Pancreas (tissue), 10 donors: Measurements from ENCODE around the gene FABP3. TPM values are rescaled to one million over a fixed set of nuclear protein-coding genes. Genes with fewer than 3 reads are reported as not detected.

ENCODE experiments used
- ATAC-seq, 4 donors: fragments of 200-7000 bp; cut with Tn5 transposase; one replicate each; pipeline versions ENCODE4 v1.8.0 to v1.9.1; 2020; ENCODE audit warnings: mild to moderate bottlenecking in 4 of 4, moderate library complexity in 4 of 4
- DNase-seq, 6 donors: peaks; one replicate each; pipeline ENCODE4 v3.0.0-alpha.2; 2020
- FAIRE-seq: peaks from 2 replicates; lab custom pipeline; 2012; peaks lifted over from hg19 to GRCh38; lab: Jason Lieb, UNC
- H3K27ac ChIP-seq, 4 donors: fragments of 200-600 bp; sonication (generic); 1 replicate in 3 of 4; 2 replicates in 1 of 4; pipeline versions ENCODE4 v1.5.0 to v1.8.0; 2020
- H3K27me3 ChIP-seq, 4 donors: fragments of 200-600 bp; one replicate each; pipeline ENCODE4 v1.8.0; 2021
- H3K36me3 ChIP-seq, 3 donors: fragments of 200-600 bp; sonication (generic) in 1 of 3; one replicate each; pipeline versions ENCODE4 v1.5.0 to v1.8.0; 2020 to 2021
- H3K4me1 ChIP-seq, 3 donors: fragments of 200-600 bp; one replicate each; pipeline ENCODE4 v1.8.0; 2021
- H3K4me3 ChIP-seq, 4 donors: fragments of 200-600 bp; sonication (generic) in 2 of 4; one replicate each; pipeline versions ENCODE4 v1.5.0 to v1.8.0; 2020 to 2021
- H3K9me3 ChIP-seq, 4 donors: fragments of 200-600 bp; one replicate each; pipeline ENCODE4 v1.8.0; 2021
- CTCF ChIP-seq, 4 donors: fragments of 200-600 bp; sonication (generic) in 3 of 4; IDR thresholded peaks; one replicate each; pipeline versions ENCODE4 v1.5.0 to v1.8.0; 2021; ENCODE audit warnings: antibody characterized with exemption in 4 of 4
- WGBS, 2 donors: extraction: QIAGEN DNeasy Blood & Tissue Kit; methylation state at CpG; one replicate each; pipeline ENCODE4 v1.1.7; 2013; 5-methylcytosine and 5-hydroxymethylcytosine counted together
- intact Hi-C, 3 donors: fragments of 100-400 bp; cut with DNase I; formaldehyde crosslinking; loops; one replicate each; pipeline versions ENCODE4 v1.11.1 to v1.14.2; 2022
- polyA plus RNA-seq, 2 donors: library from polyadenylated mRNA; stranded (reverse); fragments of 200-250 nt; gene quantifications; one replicate each; pipeline ENCODE4 v1.2.3, GENCODE V29; 2013
- total RNA-seq, 6 donors: library from RNA; stranded (reverse); fragmentation: NEBNext Ultra II Directional in 4 of 6; extraction: Animal tissue kit (Norgen Biotek cat#: 25700) in 4 of 6; gene quantifications; one replicate each; pipeline versions ENCODE4 v1.2.1 to v1.2.4, GENCODE V29; 2021 to 2023
- donor health status: healthy with polysubstance abuse.
- donor health status: DM: no; HTN: no; CAD: no; lungs with moderate emphysema.
- donor health status: DM: no; HTN: no; CAD: no.
- donor health status: control.
- donor health status: control.
- donor health status: Bipolar disorder and iron deficiency.
- donor health status: DM: yes; HTN: yes; CAD: no.
- donor health status: DM: no; HTN: no; CAD: no.
- donor health status: DM: no; HTN: no; CAD: no.
- donor health status: DM: yes; HTN: yes; CAD: no.

The FABP3 gene
- total RNA-seq, result 1 to 10 TPM in 3 of 6 donors, under 1 TPM in 1, not detected in 2; 0.72 to 3.6 (median 1.7) TPM
- polyA plus RNA-seq, result 1 to 10 TPM; 4.6 to 5.4 TPM

GRCh38 chr1:31373056-31373896 is at the start of gene FABP3:
FABP3 (minus strand) TSS chr1:31373076; CDS start chr1:31373014, 62 bp downstream.
- intact Hi-C loops, result no loop called here
- 17% methylated on average over 41 to 44 of the region's 44 CpGs for WGBS, 2 donors
- no peaks in the 10 kb centered on the region for H3K36me3 ChIP-seq
- no peak for TF ChIP-seq CTCF (IDR thresholded peaks at IDR 0.05)
- peak within 1 kb of the TSS in 2 of 4 donors; percentile 20 to 35 for H3K4me3 ChIP-seq
- H3K27ac ChIP-seq, result peak within 1 kb of the TSS; percentile 56 to 67 (median 60)
- FAIRE-seq (no peak), DNase-seq (peak; percentile 66 to 89 (median 72)), ATAC-seq (peak; percentile 69 to 82 (median 78))
- H3K4me1 ChIP-seq, result peaks cover 7 to 21% (median 7%) of the 10 kb centered on the region in 3 donors
- H3K9me3 ChIP-seq, result no peaks in the 10 kb centered on the region
- H3K27me3 ChIP-seq, result no peaks in the 10 kb centered on the region

GRCh38 chr1:31421371-31422040 is 48.6 kb upstream of the FABP3 start:
- intact Hi-C loops, result no loop called here
- no peak for FAIRE-seq

GRCh38 chr1:31420716-31421115 is 47.8 kb upstream of the FABP3 start:
- no peak for ATAC-seq
- no peaks in the 10 kb centered on the region for H3K9me3 ChIP-seq
- TF ChIP-seq CTCF (IDR thresholded peaks at IDR 0.05), result no peak
- H3K4me3 ChIP-seq, result no peak overlapping the region
- intact Hi-C loops, result no loop called here
- H3K27ac ChIP-seq, result no peak overlapping the region
- no peaks in the 10 kb centered on the region for H3K36me3 ChIP-seq
- no peaks in the 10 kb centered on the region for H3K27me3 ChIP-seq
- peaks cover 0 to 4% (median 0%) of the 10 kb centered on the region in 3 donors for H3K4me1 ChIP-seq
- 76 to 87% methylated on average over 5 of the region's 5 CpGs for WGBS, 2 donors
- no peak for FAIRE-seq
- DNase-seq, result no peak

More at GRCh38 chr1:31421371-31422040, 48.6 kb upstream of the FABP3 start:
- 71 to 84% methylated on average over 9 of the region's 9 CpGs for WGBS, 2 donors
- Histone ChIP-seq H3K36me3 (no peaks in the 10 kb centered on the region), H3K27ac (no peak overlapping the region), H3K9me3 (no peaks in the 10 kb centered on the region), H3K27me3 (no peaks in the 10 kb centered on the region), H3K4me1 (peaks cover 0 to 2% (median 0%) of the 10 kb centered on the region in 3 donors), H3K4me3 (no peak overlapping the region)
- ATAC-seq (no peak), DNase-seq (peak in 1 of 6 donors; percentile 46)
- TF ChIP-seq CTCF (IDR thresholded peaks at IDR 0.05), result no peak

- intact Hi-C loops, result loop anchor here in 2 of 3 donors (10.0 kb wide), 1 partner anchor 234 kb away; no protein-coding TSS in a partner anchor
- no peak overlapping the region for H3K4me3 ChIP-seq
- peaks cover 0 to 4% (median 0%) of the 10 kb centered on the region in 3 donors for H3K4me1 ChIP-seq
- WGBS, 2 donors, result 72 to 74% methylated on average over 4 of the region's 4 CpGs
- ATAC-seq (no peak), FAIRE-seq (no peak), DNase-seq (no peak)
- no peak for TF ChIP-seq CTCF (IDR thresholded peaks at IDR 0.05)
- H3K27ac ChIP-seq, result no peak overlapping the region
- no peaks in the 10 kb centered on the region for H3K36me3 ChIP-seq
- H3K9me3 ChIP-seq, result no peaks in the 10 kb centered on the region
- no peaks in the 10 kb centered on the region for H3K27me3 ChIP-seq
Measured at GRCh38 chr1:31418626-31419323, 45.9 kb upstream of the FABP3 start.
